Uterus (tissue), 2 donors: Measurements from ENCODE around the gene AKAP1.

Experiments used
- CTCF ChIP-seq, 4 experiments: fragments of 200-600 bp in 2 of 4; fragments of 450-650 bp in 2 of 4; sonication (generic) in 2 of 4; IDR thresholded peaks; one replicate each; pipeline ENCODE4 v1.5.1; 2016 to 2019; ENCODE audit warnings: antibody characterized with exemption in 4 of 4, mild to moderate bottlenecking in 2 of 4, moderate library complexity in 1 of 4
- POLR2A ChIP-seq, 2 donors: fragments of 450-650 bp; IDR thresholded peaks; one replicate each; pipeline ENCODE4 v1.6.1; 2016; ENCODE audit warnings: antibody characterized with exemption in 2 of 2, mild to moderate bottlenecking in 1 of 2, moderate library complexity in 1 of 2

- TF ChIP-seq CTCF (IDR thresholded peaks at IDR 0.05) (no peak), POLR2A (IDR thresholded peaks at IDR 0.05) (no peak)
Observed at GRCh38 chr17:57067781-57068180, 17.3 kb upstream of the AKAP1 start.
